HepG2 (cell line): ENCODE measurements around the gene MAFB. TPM values are rescaled to one million over a fixed set of nuclear protein-coding genes. Genes with fewer than 3 reads are reported as not detected.

Source experiments
- ATRX ChIP-seq: sonication (generic); formaldehyde crosslinking; IDR thresholded peaks from 2 replicates; pipeline ENCODE4 v1.4.0; 2020; ENCODE audit warnings: missing genetic modification reagents, borderline replicate concordance
- CC2D1A ChIP-seq: sonication (generic); formaldehyde crosslinking; IDR thresholded peaks from 2 replicates; pipeline ENCODE4 v1.8.1; 2023; ENCODE audit warnings: mild to moderate bottlenecking, missing genetic modification reagents
- CHCHD3 ChIP-seq: sonication (generic); formaldehyde crosslinking; IDR thresholded peaks from 2 replicates; pipeline ENCODE4 v1.8.0; 2022; ENCODE audit warnings: mild to moderate bottlenecking, missing genetic modification reagents, moderate library complexity
- CHD2 ChIP-seq: IDR thresholded peaks from 2 replicates; pipeline ENCODE4 v1.6.1; 2011; ENCODE audit warnings: low read depth, low read length, improper control_type of control experiment
- FOXO4 ChIP-seq: sonication (generic); formaldehyde crosslinking; conservative IDR thresholded peaks from 2 replicates; pipeline ENCODE4 v1.8.1; 2023; ENCODE audit warnings: missing genetic modification reagents
- GLMP ChIP-seq: sonication (generic); formaldehyde crosslinking; IDR thresholded peaks from 2 replicates; pipeline ENCODE4 v1.9.0; 2021; ENCODE audit warnings: missing genetic modification reagents, mild to moderate bottlenecking, borderline replicate concordance
- HNRNPH1 ChIP-seq: fragments of 200-400 bp; formaldehyde crosslinking; optimal IDR thresholded peaks from 2 replicates; pipeline ENCODE3; 2017; ENCODE audit warnings: mild to moderate bottlenecking, low read depth, low read length
- KLF13 ChIP-seq: sonication (generic); formaldehyde crosslinking; IDR thresholded peaks from 2 replicates; pipeline ENCODE4 v1.4.0; 2020; ENCODE audit warnings: mild to moderate bottlenecking, missing genetic modification reagents
- LCORL ChIP-seq, 2 experiments: fragments of 450-650 bp in 1 of 2; sonication (generic) in 1 of 2; formaldehyde crosslinking in 1 of 2; IDR thresholded peaks; 2 replicates each; pipeline versions ENCODE4 v1.5.0 to v1.6.1; 2017 to 2020; ENCODE audit warnings: antibody characterized with exemption in 1 of 2, missing genetic modification reagents in 1 of 2
- MED1 ChIP-seq: sonication (generic); formaldehyde crosslinking; IDR thresholded peaks from 2 replicates; pipeline ENCODE4 v1.4.0; 2020; ENCODE audit warnings: missing genetic modification reagents
- PHF21A ChIP-seq: sonication (generic); formaldehyde crosslinking; IDR thresholded peaks from 2 replicates; pipeline ENCODE4 v1.5.0; 2020; ENCODE audit warnings: mild to moderate bottlenecking, missing genetic modification reagents
- POLR2A ChIP-seq, 2 experiments: IDR thresholded peaks; 2 replicates each; pipeline ENCODE4 v1.6.1; 2011; ENCODE audit warnings: low read depth in 2 of 2, low read length in 2 of 2, mild to moderate bottlenecking in 1 of 2, moderate library complexity in 1 of 2; ENCODE audit not compliant: insufficient read depth in 1 of 2
- SMYD3 ChIP-seq: sonication (generic); formaldehyde crosslinking; IDR thresholded peaks from 2 replicates; pipeline ENCODE4 v1.8.1; 2023; ENCODE audit warnings: mild to moderate bottlenecking, missing genetic modification reagents
- TAF1 ChIP-seq: sonication (generic); formaldehyde crosslinking; IDR thresholded peaks from 2 replicates; pipeline ENCODE4 v1.4.0; 2020; ENCODE audit warnings: missing genetic modification reagents
- TRIM24 ChIP-seq: sonication (generic); formaldehyde crosslinking; IDR thresholded peaks from 2 replicates; pipeline ENCODE4 v1.8.0; 2022; ENCODE audit warnings: mild to moderate bottlenecking, missing genetic modification reagents
- XBP1 ChIP-seq: sonication (generic); formaldehyde crosslinking; IDR thresholded peaks from 2 replicates; pipeline ENCODE4 v1.5.0; 2020; ENCODE audit warnings: missing genetic modification reagents
- ZBTB8A ChIP-seq: sonication (generic); formaldehyde crosslinking; IDR thresholded peaks from 2 replicates; pipeline ENCODE4 v1.4.0; 2020; ENCODE audit warnings: mild to moderate bottlenecking, low read depth, missing genetic modification reagents, borderline replicate concordance
- ZNF260 ChIP-seq: sonication (generic); formaldehyde crosslinking; IDR thresholded peaks from 2 replicates; pipeline ENCODE4 v1.4.0; 2020; ENCODE audit warnings: missing genetic modification reagents, low read depth, mild to moderate bottlenecking, borderline replicate concordance
- ZNF274 ChIP-seq: sonication (generic); formaldehyde crosslinking; IDR thresholded peaks from 2 replicates; pipeline ENCODE4 v1.5.1; 2020; ENCODE audit warnings: mild to moderate bottlenecking, missing genetic modification reagents
- ZNF333 ChIP-seq: sonication (generic); formaldehyde crosslinking; IDR thresholded peaks from 2 replicates; pipeline ENCODE4 v1.4.0; 2020; ENCODE audit warnings: mild to moderate bottlenecking, missing genetic modification reagents, borderline replicate concordance
- ZNF614 ChIP-seq: IDR thresholded peaks from 2 replicates; pipeline ENCODE4 v1.6.1; 2018; ENCODE audit warnings: missing biosample characterization, missing genetic modification reagents, inconsistent platforms, borderline replicate concordance
- ZNF615 ChIP-seq: sonication (generic); formaldehyde crosslinking; IDR thresholded peaks from 2 replicates; pipeline ENCODE4 v1.5.0; 2020; ENCODE audit warnings: mild to moderate bottlenecking, missing genetic modification reagents, borderline replicate concordance
- ZNF720 ChIP-seq: sonication (generic); formaldehyde crosslinking; IDR thresholded peaks from 2 replicates; pipeline ENCODE4 v1.4.0; 2020; ENCODE audit warnings: missing genetic modification reagents
- ZNF83 ChIP-seq: sonication (generic); formaldehyde crosslinking; IDR thresholded peaks from 2 replicates; pipeline ENCODE4 v1.4.0; 2020; ENCODE audit warnings: missing genetic modification reagents, mild to moderate bottlenecking, borderline replicate concordance
- ZNF891 ChIP-seq: sonication (generic); formaldehyde crosslinking; IDR thresholded peaks from 2 replicates; pipeline ENCODE4 v1.5.0; 2020; ENCODE audit warnings: mild to moderate bottlenecking, missing genetic modification reagents
- ZSCAN12 ChIP-seq: sonication (generic); formaldehyde crosslinking; IDR thresholded peaks from 2 replicates; pipeline ENCODE4 v1.9.0; 2021; ENCODE audit warnings: mild to moderate bottlenecking, missing genetic modification reagents
- ZSCAN25 ChIP-seq: sonication (generic); formaldehyde crosslinking; IDR thresholded peaks from 2 replicates; pipeline ENCODE4 v1.8.0; 2022; ENCODE audit warnings: mild to moderate bottlenecking, missing genetic modification reagents
- ZSCAN29 ChIP-seq: sonication (generic); formaldehyde crosslinking; conservative IDR thresholded peaks from 2 replicates; pipeline ENCODE4 v1.4.0; 2020; ENCODE audit warnings: mild to moderate bottlenecking, missing genetic modification reagents
- polyA plus RNA-seq, 8 experiments: library from polyadenylated mRNA; depleted of rRNA in 3 of 8; stranded (reverse) in 7 of 8; unstranded in 1 of 8; fragments of >200 nt; fragmentation: Illumina TruSeq in 4 of 8; extraction: Trizol in 4 of 8; gene quantifications; 2 replicates each; pipeline versions ENCODE4 v1.2.1 to v1.2.3, GENCODE V29; 2011 to 2016; ENCODE audit warnings: low read depth in 4 of 8, missing spikeins in 1 of 8, mixed read lengths in 1 of 8; ENCODE audit not compliant: insufficient read depth in 1 of 8
- total RNA-seq, 5 experiments: library from RNA; depleted of rRNA; stranded (reverse); fragments of >200 nt; fragmentation: Illumina TruSeq; extraction: Trizol; gene quantifications; 2 replicates each; pipeline ENCODE4 v1.2.3, GENCODE V29; 2016; ENCODE audit warnings: low read depth in 1 of 5
- TF ChIP-seq, protein P1 (sequence below): sonication (generic); formaldehyde crosslinking; IDR thresholded peaks from 2 replicates; pipeline ENCODE4 v1.5.1; 2020; ENCODE audit warnings: mild to moderate bottlenecking, missing genetic modification reagents, borderline replicate concordance

Gene MAFB
- total and polyA plus RNA-seq, 2 of the 13 experiments (the other 11 are each of a cell fraction or from before 2014, with no cell fraction given), result 0.08 to 0.11 TPM

DNA sequence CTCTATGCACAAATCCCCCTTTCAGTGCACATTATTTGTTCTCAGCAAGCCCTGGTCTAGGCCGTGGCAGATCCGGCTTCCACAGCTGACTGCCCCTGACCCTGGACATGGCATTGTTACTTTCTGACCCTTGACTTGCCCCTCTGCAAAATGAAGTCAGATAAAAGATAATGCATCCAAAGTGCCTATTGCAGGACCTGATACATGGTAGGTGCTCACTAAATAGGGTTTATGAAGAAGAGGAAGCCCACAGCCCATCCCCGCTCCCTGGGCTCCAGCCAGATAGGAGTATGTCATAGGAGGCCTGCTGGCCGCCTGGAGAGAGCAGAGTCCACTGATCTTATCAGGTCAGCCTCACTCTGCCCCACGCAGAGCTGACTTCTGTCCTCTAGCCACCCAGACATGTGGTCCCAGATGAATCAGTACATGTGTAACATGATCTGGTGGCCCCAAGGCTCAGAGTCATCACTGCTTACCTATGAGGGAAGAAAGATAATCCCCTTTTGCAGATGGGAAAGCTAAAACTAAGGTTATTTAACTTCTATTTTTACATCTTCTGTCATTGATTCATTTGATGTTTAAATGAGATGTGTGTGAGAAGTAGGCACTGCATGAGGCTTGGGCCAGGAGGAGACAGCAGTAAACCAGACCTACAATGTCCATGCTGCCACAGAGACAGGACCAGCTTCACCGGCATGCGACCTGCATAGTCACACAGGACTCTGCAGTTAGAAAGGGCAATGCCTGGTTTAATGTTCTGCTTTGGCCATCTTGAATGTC is 20.4 kb downstream of the MAFB start (continued):
- TF ChIP-seq CHCHD3 (CRISPR knock-in tag) (no peak), FOXO4 (CRISPR knock-in tag) (no peak), XBP1 (CRISPR knock-in tag) (no peak), ZSCAN25 (peak; percentile 71; the same call in 1 of the 2 replicates), PHF21A (CRISPR knock-in tag) (peak; percentile 99), ZSCAN29 (CRISPR knock-in tag) (no peak; the same call in 1 of the 2 replicates), SMYD3 (CRISPR knock-in tag) (no peak), ZNF274 (CRISPR knock-in tag) (no peak), ZNF615 (CRISPR knock-in tag) (no peak), LCORL (IDR thresholded peaks at IDR 0.05) (no peak), LCORL (CRISPR knock-in tag; IDR thresholded peaks at IDR 0.05) (peak; percentile 96), ZBTB8A (CRISPR knock-in tag) (no peak), TAF1 (CRISPR knock-in tag) (no peak), ATRX (CRISPR knock-in tag) (no peak), ZNF720 (no peak), POLR2A (IDR thresholded peaks at IDR 0.05; ENCODE audit: insufficient read depth in 1 of 2, low read depth in 2 of 2, low read length in 2 of 2) (no peak), HNRNPH1 (no peak), ZNF333 (no peak), ZNF83 (no peak; the same call in 1 of the 2 replicates), GLMP (CRISPR knock-in tag) (no peak), KLF13 (no peak), CHD2 (peak; percentile 35; the same call in 1 of the 2 replicates), MED1 (CRISPR knock-in tag) (peak; percentile 83), ZSCAN12 (CRISPR knock-in tag) (no peak), ZNF891 (CRISPR knock-in tag) (peak; percentile 82; the same call in 1 of the 2 replicates), ZNF614 (CRISPR knock-in tag) (peak; percentile 75; the same call in 1 of the 2 replicates), ZNF260 (CRISPR knock-in tag) (no peak), TRIM24 (CRISPR knock-in tag) (no peak), CC2D1A (CRISPR knock-in tag) (no peak)
- TF ChIP-seq, protein P1, sequence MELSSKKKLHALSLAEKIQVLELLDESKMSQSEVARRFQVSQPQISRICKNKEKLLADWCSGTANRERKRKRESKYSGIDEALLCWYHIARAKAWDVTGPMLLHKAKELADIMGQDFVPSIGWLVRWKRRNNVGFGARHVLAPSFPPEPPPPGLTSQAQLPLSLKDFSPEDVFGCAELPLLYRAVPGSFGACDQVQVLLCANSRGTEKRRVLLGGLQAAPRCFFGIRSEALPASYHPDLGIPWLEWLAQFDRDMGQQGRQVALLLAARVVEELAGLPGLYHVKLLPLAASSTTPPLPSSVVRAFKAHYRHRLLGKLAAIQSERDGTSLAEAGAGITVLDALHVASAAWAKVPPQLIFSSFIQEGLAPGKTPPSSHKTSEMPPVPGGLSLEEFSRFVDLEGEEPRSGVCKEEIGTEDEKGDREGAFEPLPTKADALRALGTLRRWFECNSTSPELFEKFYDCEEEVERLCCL (CRISPR knock-in tag), result no peak
